Progenitor cell of endocrine pancreas (in vitro differentiated cells): Measurements from ENCODE around the gene OR1E2. TPM values are rescaled to one million over a fixed set of nuclear protein-coding genes. Genes with fewer than 3 reads are reported as not detected.

Experiments used
- DNase-seq: peaks from one replicate; pipeline ENCODE4 v3.0.0; 2021; ENCODE audit warnings: low spot score; ENCODE audit not compliant: unreplicated experiment
- H3K27ac Mint-ChIP-seq: 2 replicates; pipeline ENCODE4 v1.8.0; 2021; ENCODE audit warnings: mild to moderate bottlenecking, moderate library complexity, mixed read lengths
- H3K27me3 Mint-ChIP-seq: 2 replicates; pipeline ENCODE4 v1.8.0; 2021; ENCODE audit warnings: mixed read lengths
- H3K36me3 Mint-ChIP-seq: 2 replicates; pipeline ENCODE4 v1.8.0; 2022; ENCODE audit warnings: mixed read lengths; ENCODE audit not compliant: insufficient read depth
- H3K4me1 Mint-ChIP-seq: 2 replicates; pipeline ENCODE4 v1.8.0; 2021; ENCODE audit warnings: low read depth, mixed read lengths
- H3K4me3 Mint-ChIP-seq: 2 replicates; pipeline ENCODE4 v1.8.0; 2021; ENCODE audit warnings: low read depth, mild to moderate bottlenecking, moderate library complexity, mixed read lengths
- H3K9me3 Mint-ChIP-seq: 2 replicates; pipeline ENCODE4 v1.8.0; 2021; ENCODE audit warnings: low read depth, mixed read lengths
- CTCF ChIP-seq: fragments of 200-600 bp; sonication (generic); IDR thresholded peaks from one replicate; pipeline ENCODE4 v1.5.0; 2021; ENCODE audit warnings: antibody characterized with exemption, mild to moderate bottlenecking; ENCODE audit not compliant: unreplicated experiment
- long read RNA-seq: library from polyadenylated mRNA; unstranded; transcript quantifications from one replicate; pipeline ENCODE4 v2.0.0, GENCODE V29; 2020
- total RNA-seq: library from RNA; stranded (reverse); gene quantifications from 2 replicates; pipeline ENCODE4 v1.2.1, GENCODE V29; 2021

Gene OR1E2
- total RNA-seq = not detected in 2 replicates
- long read RNA-seq = 0 reads

GRCh38 chr17:3433741-3434140 lies at the start of gene OR1E2:
TSS of gene OR1E2 (minus strand) at chr17:3433841. CDS start at chr17:3433841, 0 bp downstream.
- Mint-ChIP-seq H3K36me3 (no peaks in the 10 kb centered on the region), H3K4me1 (no peaks in the 10 kb centered on the region), H3K4me3 (no peak within 1 kb of the TSS), H3K9me3 (peaks cover 28% of the 10 kb centered on the region), H3K27me3 (peaks cover 10% of the 10 kb centered on the region), H3K27ac (no peak within 1 kb of the TSS)
- no peak for DNase-seq
- no peak for TF ChIP-seq CTCF

- Mint-ChIP-seq H3K9me3 (no peaks in the 10 kb centered on the region), H3K36me3 (no peaks in the 10 kb centered on the region)
- no peak for DNase-seq
Observed at GRCh38 chr17:3482852-3483251, 49.2 kb upstream of the OR1E2 start.

GRCh38 chr17:3479988-3480387 lies 46.3 kb upstream of the OR1E2 start:
- H3K27ac Mint-ChIP-seq = no peak overlapping the region

More at GRCh38 chr17:3482852-3483251, 49.2 kb upstream of the OR1E2 start:
- Mint-ChIP-seq H3K4me1 (peaks cover 17% of the 10 kb centered on the region), H3K4me3 (no peak overlapping the region), H3K27me3 (no peaks in the 10 kb centered on the region), H3K27ac (no peak overlapping the region)
- TF ChIP-seq CTCF = no peak

GRCh38 chr17:3475812-3476610 lies 42.4 kb upstream of the OR1E2 start, which contains the start of gene ASPA:
TSS of gene ASPA (plus strand) at chr17:3475997. CDS start at chr17:3476160, 163 bp downstream.
- Mint-ChIP-seq H3K27ac (no peak within 1 kb of the TSS), H3K36me3 (no peaks in the 10 kb centered on the region), H3K27me3 (no peaks in the 10 kb centered on the region), H3K9me3 (no peaks in the 10 kb centered on the region), H3K4me1 (peaks cover 19% of the 10 kb centered on the region), H3K4me3 (no peak within 1 kb of the TSS)
- no peak for DNase-seq
- no peak for TF ChIP-seq CTCF

More at GRCh38 chr17:3479988-3480387, 46.3 kb upstream of the OR1E2 start:
- H3K27me3 Mint-ChIP-seq = no peaks in the 10 kb centered on the region
- H3K36me3 Mint-ChIP-seq = no peaks in the 10 kb centered on the region
- TF ChIP-seq CTCF = no peak
- no peaks in the 10 kb centered on the region for H3K9me3 Mint-ChIP-seq
- no peak for DNase-seq
- no peak overlapping the region for H3K4me3 Mint-ChIP-seq
- peaks cover 15% of the 10 kb centered on the region for H3K4me1 Mint-ChIP-seq

GRCh38 chr17:3475251-3475685 lies 41.6 kb upstream of the OR1E2 start:
- no peak overlapping the region for H3K4me3 Mint-ChIP-seq
- TF ChIP-seq CTCF = no peak
- H3K4me1 Mint-ChIP-seq = peaks cover 19% of the 10 kb centered on the region
- no peaks in the 10 kb centered on the region for H3K36me3 Mint-ChIP-seq
- peaks cover under 1% of the 10 kb centered on the region for H3K9me3 Mint-ChIP-seq
- no peak overlapping the region for H3K27ac Mint-ChIP-seq
- H3K27me3 Mint-ChIP-seq = no peaks in the 10 kb centered on the region
- DNase-seq = no peak
